Ovary (tissue), 3 donors: ENCODE measurements around the gene ANKRD22.

Experiments
- POLR2A ChIP-seq: fragments of 450-650 bp; IDR thresholded peaks from one replicate; pipeline ENCODE4 v1.6.1; 2017; ENCODE audit warnings: antibody characterized with exemption, mild to moderate bottlenecking, moderate library complexity
- TF ChIP-seq, protein P1 (sequence below), 3 donors: fragments of 450-650 bp in 2 of 3; fragments of 200-600 bp in 1 of 3; IDR thresholded peaks; one replicate each; pipeline versions ENCODE4 v1.5.1 to v1.8.0; 2016 to 2022; ENCODE audit warnings: antibody characterized with exemption in 3 of 3, mild to moderate bottlenecking in 1 of 3
- donor health status: DM: no; HTN: no; CAD: no.

DNA sequence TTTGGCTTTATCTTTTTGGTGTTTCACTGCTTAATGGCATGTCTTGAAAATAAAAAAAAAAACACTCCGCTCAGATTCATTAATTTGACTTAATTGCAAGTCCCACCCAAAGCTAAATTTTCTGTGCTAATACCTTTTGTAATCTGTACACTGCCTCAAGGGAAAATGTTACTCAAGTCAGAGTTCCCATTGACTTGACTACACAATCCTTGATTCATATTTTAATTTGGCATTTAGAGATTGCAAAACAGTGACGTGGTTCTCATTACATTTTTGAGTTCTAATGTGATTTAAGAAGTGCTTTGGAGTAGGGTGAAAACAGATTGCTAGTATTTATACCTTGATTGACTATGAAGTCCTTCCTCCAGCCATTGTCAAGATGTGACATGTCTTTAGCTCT lies 70.4 kb downstream of the ANKRD22 start:
- TF ChIP-seq POLR2A: no peak
- TF ChIP-seq, protein P1, sequence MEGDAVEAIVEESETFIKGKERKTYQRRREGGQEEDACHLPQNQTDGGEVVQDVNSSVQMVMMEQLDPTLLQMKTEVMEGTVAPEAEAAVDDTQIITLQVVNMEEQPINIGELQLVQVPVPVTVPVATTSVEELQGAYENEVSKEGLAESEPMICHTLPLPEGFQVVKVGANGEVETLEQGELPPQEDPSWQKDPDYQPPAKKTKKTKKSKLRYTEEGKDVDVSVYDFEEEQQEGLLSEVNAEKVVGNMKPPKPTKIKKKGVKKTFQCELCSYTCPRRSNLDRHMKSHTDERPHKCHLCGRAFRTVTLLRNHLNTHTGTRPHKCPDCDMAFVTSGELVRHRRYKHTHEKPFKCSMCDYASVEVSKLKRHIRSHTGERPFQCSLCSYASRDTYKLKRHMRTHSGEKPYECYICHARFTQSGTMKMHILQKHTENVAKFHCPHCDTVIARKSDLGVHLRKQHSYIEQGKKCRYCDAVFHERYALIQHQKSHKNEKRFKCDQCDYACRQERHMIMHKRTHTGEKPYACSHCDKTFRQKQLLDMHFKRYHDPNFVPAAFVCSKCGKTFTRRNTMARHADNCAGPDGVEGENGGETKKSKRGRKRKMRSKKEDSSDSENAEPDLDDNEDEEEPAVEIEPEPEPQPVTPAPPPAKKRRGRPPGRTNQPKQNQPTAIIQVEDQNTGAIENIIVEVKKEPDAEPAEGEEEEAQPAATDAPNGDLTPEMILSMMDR (IDR thresholded peaks at IDR 0.05): no peak
